OCI-LY1 (cell line): ENCODE data around the gene PTK7.

Source experiments
- H2AFZ ChIP-seq: fragments of 200-600 bp; sonication (generic), shearing (Covaris generic); 2 replicates; pipeline ENCODE4 v1.6.0; 2014; ENCODE audit warnings: antibody characterized with exemption, mild to moderate bottlenecking, low read length
- H3F3A ChIP-seq: fragments of 200-600 bp; sonication (generic), shearing (Covaris generic); 2 replicates; pipeline ENCODE4 v1.6.0; 2014; ENCODE audit warnings: mild to moderate bottlenecking, antibody characterized with exemption, low read length, moderate library complexity; ENCODE audit not compliant: insufficient read depth
- H3K27ac ChIP-seq: fragments of 200-600 bp; sonication (generic); 2 replicates; pipeline ENCODE4 v1.5.1; 2014; ENCODE audit warnings: low read length, mixed run types, mild to moderate bottlenecking, low read depth; ENCODE audit not compliant: poor library complexity, severe bottlenecking
- H3K27me3 ChIP-seq: fragments of 200-600 bp; sonication (generic); 2 replicates; pipeline ENCODE4 v1.6.0; 2014; ENCODE audit warnings: antibody characterized with exemption, mild to moderate bottlenecking, low read length, moderate library complexity; ENCODE audit not compliant: insufficient read depth
- H3K36me3 ChIP-seq: fragments of 200-600 bp; sonication (generic); 2 replicates; pipeline ENCODE4 v1.6.1; 2014; ENCODE audit warnings: mild to moderate bottlenecking, antibody characterized with exemption, low read length, moderate library complexity, mixed read lengths; ENCODE audit not compliant: insufficient read depth
- H3K4me1 ChIP-seq: fragments of 200-600 bp; sonication (generic); 2 replicates; pipeline ENCODE4 v1.5.1; 2014; ENCODE audit warnings: mild to moderate bottlenecking, low read length, moderate library complexity; ENCODE audit not compliant: insufficient read depth, severe bottlenecking
- H3K4me2 ChIP-seq: fragments of 200-600 bp; sonication (generic), shearing (Covaris generic); 2 replicates; pipeline ENCODE4 v1.6.1; 2014; ENCODE audit warnings: low read length
- H3K4me3 ChIP-seq: fragments of 200-600 bp; sonication (generic); 2 replicates; pipeline ENCODE4 v1.5.1; 2014; ENCODE audit warnings: low read length, low read depth, mild to moderate bottlenecking, mixed read lengths; ENCODE audit not compliant: poor library complexity, severe bottlenecking
- H3K79me2 ChIP-seq: fragments of 200-600 bp; shearing (Covaris generic); 2 replicates; pipeline ENCODE4 v1.6.1; 2016; ENCODE audit warnings: mixed run types, low read length, mixed read lengths; ENCODE audit not compliant: insufficient read depth
- H3K9ac ChIP-seq: fragments of 200-600 bp; sonication (generic), shearing (Covaris generic); 2 replicates; pipeline ENCODE4 v1.6.1; 2014; ENCODE audit warnings: mild to moderate bottlenecking, low read length, mixed read lengths
- H3K9me2 ChIP-seq: fragments of 200-600 bp; sonication (generic), shearing (Covaris generic); 2 replicates; pipeline ENCODE4 v1.6.1; 2014; ENCODE audit warnings: low read depth, mild to moderate bottlenecking, low read length, mixed read lengths
- H3K9me3 ChIP-seq: fragments of 200-600 bp; shearing (Covaris generic); 2 replicates; pipeline ENCODE4 v1.6.1; 2014; ENCODE audit warnings: low read length, mixed read lengths
- H4K20me1 ChIP-seq: fragments of 200-600 bp; sonication (generic), shearing (Covaris generic); 2 replicates; pipeline ENCODE4 v1.6.0; 2016; ENCODE audit warnings: mild to moderate bottlenecking, low read length; ENCODE audit not compliant: insufficient read depth
- EZH2 ChIP-seq: fragments of 200-600 bp; sonication (generic), shearing (Covaris generic); IDR thresholded peaks from 2 replicates; pipeline ENCODE4 v1.8.0; 2017; ENCODE audit warnings: borderline replicate concordance, mixed run types, mild to moderate bottlenecking, antibody characterized with exemption, low read length, moderate library complexity, mixed read lengths
- TF ChIP-seq, protein P1 (sequence below): fragments of 200-600 bp; sonication (generic), shearing (Covaris generic); IDR thresholded peaks from 2 replicates; pipeline ENCODE4 v1.5.1; 2017; ENCODE audit warnings: mild to moderate bottlenecking, antibody characterized with exemption, low read length, moderate library complexity, mixed read lengths

Gene PTK7

DNA sequence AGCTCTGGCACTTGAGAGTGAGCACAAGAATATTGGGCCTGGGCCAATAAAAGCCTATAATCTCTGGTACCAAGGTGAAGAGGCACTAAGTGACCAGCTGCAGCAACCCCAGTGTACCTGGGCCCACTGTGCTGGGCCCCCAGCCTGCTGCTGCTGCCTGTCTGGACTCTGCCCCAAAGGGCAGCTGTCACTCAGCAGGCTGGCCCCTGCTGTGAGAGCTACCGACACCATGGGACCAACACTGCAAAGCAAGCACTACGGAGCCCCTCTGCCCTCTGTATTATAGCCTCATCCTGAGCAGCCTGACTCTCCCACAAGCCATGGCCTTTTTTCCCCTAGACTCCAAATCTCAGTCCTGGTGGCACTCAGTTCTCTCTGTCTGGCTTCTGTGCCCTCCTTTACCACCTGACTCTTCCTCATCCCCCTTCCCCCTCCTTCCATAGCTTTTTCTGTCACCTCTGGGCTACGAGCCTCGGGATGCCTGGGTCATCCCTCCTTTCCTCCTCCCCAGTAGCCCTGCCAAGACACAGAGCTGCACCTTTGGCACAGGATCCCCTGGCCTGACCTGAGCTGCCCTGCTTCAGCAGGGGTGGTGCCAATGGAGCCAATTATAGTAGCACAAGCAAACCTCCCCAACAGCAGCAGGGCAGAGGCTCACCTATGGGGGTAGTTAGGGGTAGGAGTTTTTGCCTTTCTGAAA is 40.5 kb upstream of the PTK7 start:
- no peak for TF ChIP-seq EZH2
- TF ChIP-seq, protein P1, sequence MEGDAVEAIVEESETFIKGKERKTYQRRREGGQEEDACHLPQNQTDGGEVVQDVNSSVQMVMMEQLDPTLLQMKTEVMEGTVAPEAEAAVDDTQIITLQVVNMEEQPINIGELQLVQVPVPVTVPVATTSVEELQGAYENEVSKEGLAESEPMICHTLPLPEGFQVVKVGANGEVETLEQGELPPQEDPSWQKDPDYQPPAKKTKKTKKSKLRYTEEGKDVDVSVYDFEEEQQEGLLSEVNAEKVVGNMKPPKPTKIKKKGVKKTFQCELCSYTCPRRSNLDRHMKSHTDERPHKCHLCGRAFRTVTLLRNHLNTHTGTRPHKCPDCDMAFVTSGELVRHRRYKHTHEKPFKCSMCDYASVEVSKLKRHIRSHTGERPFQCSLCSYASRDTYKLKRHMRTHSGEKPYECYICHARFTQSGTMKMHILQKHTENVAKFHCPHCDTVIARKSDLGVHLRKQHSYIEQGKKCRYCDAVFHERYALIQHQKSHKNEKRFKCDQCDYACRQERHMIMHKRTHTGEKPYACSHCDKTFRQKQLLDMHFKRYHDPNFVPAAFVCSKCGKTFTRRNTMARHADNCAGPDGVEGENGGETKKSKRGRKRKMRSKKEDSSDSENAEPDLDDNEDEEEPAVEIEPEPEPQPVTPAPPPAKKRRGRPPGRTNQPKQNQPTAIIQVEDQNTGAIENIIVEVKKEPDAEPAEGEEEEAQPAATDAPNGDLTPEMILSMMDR: no peak
- H3K27me3 ChIP-seq: no peaks in the 10 kb centered on the region
- H3K4me3 ChIP-seq: no peak overlapping the region
- no peaks in the 10 kb centered on the region for H3K9me2 ChIP-seq
- no peaks in the 10 kb centered on the region for H3K4me1 ChIP-seq
- no peak overlapping the region for H2AFZ ChIP-seq
- peaks cover 68% of the 10 kb centered on the region for H3K36me3 ChIP-seq
- H3F3A ChIP-seq: no peaks in the 10 kb centered on the region
- H4K20me1 ChIP-seq: no peaks in the 10 kb centered on the region
- no peak overlapping the region for H3K27ac ChIP-seq
- no peak overlapping the region for H3K9ac ChIP-seq
- no peaks in the 10 kb centered on the region for H3K9me3 ChIP-seq
- H3K79me2 ChIP-seq: no peaks in the 10 kb centered on the region
- H3K4me2 ChIP-seq: no peak overlapping the region

DNA sequence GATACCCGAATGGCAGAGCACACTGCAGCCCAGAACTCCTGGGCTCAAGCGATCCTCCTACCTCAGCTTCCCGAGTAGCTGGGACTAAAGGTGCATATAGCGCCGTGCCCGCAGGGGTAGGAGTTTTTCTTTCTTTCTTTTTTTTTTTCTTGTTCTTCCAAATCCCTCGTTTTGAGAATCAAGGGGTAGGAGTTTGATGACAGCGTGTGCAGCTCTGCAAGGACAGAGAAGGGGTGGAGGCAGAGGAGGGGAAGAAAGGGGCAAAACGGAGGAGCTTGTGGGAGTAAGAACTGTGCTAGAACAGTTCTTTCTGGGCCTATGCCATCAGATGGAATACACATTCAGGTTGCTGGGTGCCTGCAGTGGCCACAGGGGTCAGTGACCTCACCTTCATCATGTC is 39.4 kb upstream of the PTK7 start:
- no peak overlapping the region for H3K4me3 ChIP-seq
- no peaks in the 10 kb centered on the region for H3F3A ChIP-seq
- H3K4me2 ChIP-seq: no peak overlapping the region
- no peaks in the 10 kb centered on the region for H3K9me3 ChIP-seq
- no peaks in the 10 kb centered on the region for H3K27me3 ChIP-seq
- peaks cover 69% of the 10 kb centered on the region for H3K36me3 ChIP-seq
- H3K79me2 ChIP-seq: no peaks in the 10 kb centered on the region
- no peak overlapping the region for H2AFZ ChIP-seq
- no peaks in the 10 kb centered on the region for H3K4me1 ChIP-seq
- TF ChIP-seq EZH2: no peak
- TF ChIP-seq, protein P1: no peak
- no peaks in the 10 kb centered on the region for H3K9me2 ChIP-seq
- H3K27ac ChIP-seq: no peak overlapping the region
- H4K20me1 ChIP-seq: no peaks in the 10 kb centered on the region
- no peak overlapping the region for H3K9ac ChIP-seq

DNA sequence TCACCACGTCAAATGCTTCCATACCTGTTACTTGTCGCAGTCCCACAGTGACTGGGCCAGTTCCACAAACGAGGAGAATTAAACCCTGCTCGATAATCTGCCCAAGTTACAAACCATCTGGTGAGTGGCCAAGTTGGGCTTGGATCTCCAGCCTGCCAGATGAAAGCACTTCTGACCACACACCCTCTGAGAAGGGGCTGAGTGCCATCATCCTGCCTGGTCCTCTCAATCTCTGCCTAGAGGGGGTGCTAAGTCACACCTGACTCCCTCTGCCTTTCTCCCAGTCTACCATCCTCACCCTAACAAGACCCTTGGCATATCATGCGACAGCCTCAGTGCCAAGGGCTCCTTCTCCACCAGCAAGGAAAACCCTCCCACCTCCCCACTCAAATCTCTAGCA is 38.9 kb upstream of the PTK7 start:
- TF ChIP-seq, protein P1: no peak
- TF ChIP-seq EZH2: no peak
- Histone ChIP-seq H3K9me3 (no peaks in the 10 kb centered on the region), H3K27me3 (no peaks in the 10 kb centered on the region), H3K36me3 (peaks cover 64% of the 10 kb centered on the region), H3K79me2 (no peaks in the 10 kb centered on the region), H3K4me1 (no peaks in the 10 kb centered on the region), H3K9ac (no peak overlapping the region), H2AFZ (no peak overlapping the region), H3K4me2 (no peak overlapping the region), H4K20me1 (no peaks in the 10 kb centered on the region), H3K27ac (no peak overlapping the region), H3K4me3 (no peak overlapping the region), H3F3A (no peaks in the 10 kb centered on the region), H3K9me2 (no peaks in the 10 kb centered on the region)
